Activated CD8-positive, alpha-beta T cell treated with anti-CD3 and anti-CD28 coated beads, Interleukin-2, amount 10 ng/mL, durations not matched to agents 7 days and 5 days (primary cell): Measurements from ENCODE around the gene SETD3. TPM values are rescaled to one million over a fixed set of nuclear protein-coding genes. Genes with fewer than 3 reads are reported as not detected.
A peak's percentile ranks its signal among the peaks of the same experiment; 100 is the strongest.

Source experiments
- ATAC-seq: fragments of 150-1000 bp; cut with Tn5 transposase; one replicate; pipeline ENCODE4 v1.10.0; 2021; ENCODE audit warnings: moderate library complexity
- CTCF ChIA-PET: fragments of 350-600 bp; sonication (Branson Sonifier 250); formaldehyde crosslinking; loops from one replicate; lab custom pipeline; 2021; ENCODE audit warnings: antibody characterized with exemption; lab: Charles Lee
- POLR2A ChIA-PET: fragments of 350-600 bp; sonication (Branson Sonifier 250); formaldehyde crosslinking; loops from one replicate; lab custom pipeline; 2021; ENCODE audit warnings: antibody characterized with exemption; lab: Charles Lee
- DNase-seq: peaks from one replicate; pipeline ENCODE4 v3.0.0-alpha.2; 2020
- H3K27ac Mint-ChIP-seq: one replicate; pipeline ENCODE4 v1.8.0; 2021; ENCODE audit warnings: mild to moderate bottlenecking, mixed read lengths
- H3K27me3 Mint-ChIP-seq: one replicate; pipeline ENCODE4 v1.8.0; 2021; ENCODE audit warnings: low read depth, mixed read lengths
- H3K36me3 Mint-ChIP-seq: one replicate; pipeline ENCODE4 v1.8.0; 2021; ENCODE audit warnings: low read depth, mixed read lengths
- H3K4me1 Mint-ChIP-seq: one replicate; pipeline ENCODE4 v1.8.0; 2021; ENCODE audit warnings: low read depth, mixed read lengths
- H3K4me3 Mint-ChIP-seq: one replicate; pipeline ENCODE4 v1.8.0; 2021; ENCODE audit warnings: mild to moderate bottlenecking, mixed read lengths
- H3K9me3 Mint-ChIP-seq: one replicate; pipeline ENCODE4 v1.8.0; 2022; ENCODE audit warnings: mixed read lengths; ENCODE audit not compliant: insufficient read depth
- total RNA-seq, 2 experiments: library from RNA; stranded (reverse); gene quantifications; one replicate each; pipeline ENCODE4 v1.2.3, GENCODE V29; 2021

Gene SETD3
- total RNA-seq, 2 experiments from 2014 or later: 65.2 to 66.0 TPM

- no peak overlapping the region for H3K4me3 Mint-ChIP-seq
- H3K36me3 Mint-ChIP-seq: no peaks in the 10 kb centered on the region
- H3K9me3 Mint-ChIP-seq: no peaks in the 10 kb centered on the region
- DNase-seq (no peak), ATAC-seq (no peak)
- CTCF ChIA-PET: no interaction called here
- no peak overlapping the region for H3K27ac Mint-ChIP-seq
- H3K4me1 Mint-ChIP-seq: peaks cover 8% of the 10 kb centered on the region
- POLR2A ChIA-PET: no interaction called here
- no peaks in the 10 kb centered on the region for H3K27me3 Mint-ChIP-seq
These were observed 41.4 kb upstream of the SETD3 start for GRCh38 chr14:99522025-99522401.

DNA sequence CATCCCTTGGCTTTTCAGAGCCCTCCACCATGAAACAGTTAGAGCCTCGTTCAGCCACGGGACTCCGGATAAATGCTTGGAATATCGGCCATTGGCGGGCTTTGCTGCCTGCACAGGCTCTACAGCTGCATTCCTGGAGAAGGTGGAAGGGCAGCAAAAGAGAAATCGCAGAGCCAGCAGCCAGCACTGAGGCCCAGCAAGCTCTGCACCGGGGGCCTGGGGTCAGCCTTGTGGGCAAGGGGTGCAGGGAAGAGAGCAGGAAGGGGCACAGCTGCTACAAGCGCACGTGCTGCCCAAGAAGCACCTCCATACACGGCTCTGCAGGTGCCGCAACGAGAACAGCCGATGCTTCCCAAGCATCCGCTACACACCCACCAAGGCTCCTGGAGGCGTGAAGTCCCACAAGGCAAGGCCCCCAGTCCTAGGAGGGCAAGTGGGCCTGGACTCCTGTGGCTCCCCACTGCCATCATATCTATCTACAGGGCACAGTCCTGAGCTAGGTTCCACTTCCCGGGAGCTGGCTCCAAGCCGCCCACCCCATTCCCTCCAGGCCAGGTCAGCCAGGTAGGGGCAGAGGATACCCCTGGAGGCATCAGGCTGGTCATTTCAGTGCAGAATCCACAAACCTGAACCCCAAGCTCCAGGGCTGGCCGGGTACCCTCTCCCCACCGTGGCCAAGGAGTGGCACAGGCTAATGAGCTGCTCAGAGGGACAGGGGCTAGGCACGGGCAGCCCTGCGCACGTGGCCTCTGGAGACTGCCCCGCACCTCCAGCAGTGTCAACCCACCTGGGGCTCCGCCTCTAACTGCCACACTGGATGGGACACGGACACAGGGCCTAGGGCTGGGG, 40.7 kb upstream of the SETD3 start:
- no peaks in the 10 kb centered on the region for H3K27me3 Mint-ChIP-seq
- ChIA-PET POLR2A (no interaction called here), CTCF (no interaction called here)
- no peak for ATAC-seq
- H3K9me3 Mint-ChIP-seq: no peaks in the 10 kb centered on the region
- no peaks in the 10 kb centered on the region for H3K36me3 Mint-ChIP-seq
- DNase-seq: no peak
- H3K4me3 Mint-ChIP-seq: no peak overlapping the region
- no peak overlapping the region for H3K27ac Mint-ChIP-seq
- H3K4me1 Mint-ChIP-seq: peaks cover 8% of the 10 kb centered on the region

- DNase-seq: no peak
- no peaks in the 10 kb centered on the region for H3K36me3 Mint-ChIP-seq
These were observed 40.0 kb upstream of the SETD3 start for GRCh38 chr14:99520571-99521081.

DNA sequence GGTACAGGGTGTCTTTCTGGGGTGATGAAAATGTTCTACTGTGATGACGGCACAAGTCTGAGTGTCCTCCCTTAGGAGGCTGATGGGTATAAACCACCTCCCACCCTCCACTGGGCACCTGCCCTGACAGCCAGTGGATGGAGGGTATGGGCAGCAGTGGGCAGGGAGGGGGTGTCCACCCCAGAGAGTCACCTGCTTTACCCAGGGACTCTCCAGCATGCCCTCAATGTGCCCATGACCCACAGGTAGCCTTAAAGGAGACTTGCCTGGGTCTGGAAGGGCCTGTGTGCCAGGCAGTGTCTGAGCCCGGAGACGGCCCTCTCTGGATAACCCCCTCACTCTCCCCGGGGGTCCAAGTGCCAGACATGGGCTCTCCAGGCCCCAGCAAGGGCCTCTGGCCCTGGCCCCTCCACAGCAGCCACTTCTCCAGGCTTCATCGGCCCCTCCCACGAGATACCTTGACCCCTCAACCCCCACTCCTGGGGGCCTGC, 39.3 kb upstream of the SETD3 start:
- ChIA-PET POLR2A (no interaction called here), CTCF (interaction anchor here (0.6 kb wide), 1 partner anchor 109 kb away, joined by 3 read pairs; no protein-coding TSS in a partner anchor)
- Mint-ChIP-seq H3K4me1 (peaks cover 3% of the 10 kb centered on the region), H3K4me3 (no peak overlapping the region), H3K27me3 (no peaks in the 10 kb centered on the region), H3K36me3 (no peaks in the 10 kb centered on the region), H3K27ac (no peak overlapping the region), H3K9me3 (no peaks in the 10 kb centered on the region)
- ATAC-seq (no peak), DNase-seq (no peak)

More at GRCh38 chr14:99520571-99521081, 40.0 kb upstream of the SETD3 start:
- ChIA-PET CTCF (no interaction called here), POLR2A (no interaction called here)
- Mint-ChIP-seq H3K27ac (no peak overlapping the region), H3K27me3 (no peaks in the 10 kb centered on the region), H3K9me3 (no peaks in the 10 kb centered on the region), H3K4me3 (no peak overlapping the region), H3K4me1 (peaks cover 8% of the 10 kb centered on the region)
- no peak for ATAC-seq

DNA sequence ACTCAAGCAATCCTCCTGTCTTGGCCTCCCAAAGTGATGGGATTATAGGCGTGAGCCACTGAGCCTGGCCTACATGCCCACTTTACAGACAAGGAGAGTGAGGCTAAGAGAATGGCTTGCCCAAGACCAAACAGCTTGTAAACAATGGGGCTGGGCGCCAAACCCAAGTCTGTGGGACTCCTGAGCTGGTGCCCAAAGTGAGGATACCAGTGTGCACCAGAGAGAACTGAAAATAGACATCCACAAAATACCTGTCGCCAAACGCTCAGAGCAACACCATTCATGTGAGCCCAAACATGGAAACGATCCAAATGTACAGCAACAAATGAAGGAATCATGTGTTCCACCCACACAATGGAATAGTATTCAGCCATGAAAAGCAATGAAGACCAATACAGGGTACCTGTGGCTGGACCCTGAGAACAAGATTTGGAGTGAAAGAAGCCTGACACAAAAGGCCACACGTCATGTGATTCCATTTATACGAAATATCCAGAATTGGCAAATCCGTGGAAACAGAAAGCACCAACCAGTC, 38.8 kb upstream of the SETD3 start:
- ChIA-PET POLR2A (no interaction called here), CTCF (interaction anchor here (0.6 kb wide), 1 partner anchor 109 kb away, joined by 3 read pairs; no protein-coding TSS in a partner anchor)
- H3K27me3 Mint-ChIP-seq: no peaks in the 10 kb centered on the region
- H3K27ac Mint-ChIP-seq: no peak overlapping the region
- DNase-seq (no peak), ATAC-seq (no peak)
- H3K36me3 Mint-ChIP-seq: no peaks in the 10 kb centered on the region
- H3K9me3 Mint-ChIP-seq: no peaks in the 10 kb centered on the region
- no peak overlapping the region for H3K4me3 Mint-ChIP-seq
- H3K4me1 Mint-ChIP-seq: no peaks in the 10 kb centered on the region

GRCh38 chr14:99518441-99519346, 38.0 kb upstream of the SETD3 start:
- no peak overlapping the region for H3K4me3 Mint-ChIP-seq
- H3K27ac Mint-ChIP-seq: no peak overlapping the region
- H3K9me3 Mint-ChIP-seq: no peaks in the 10 kb centered on the region
- H3K27me3 Mint-ChIP-seq: no peaks in the 10 kb centered on the region
- POLR2A ChIA-PET: no interaction called here
- DNase-seq: peak; percentile 85
- no peaks in the 10 kb centered on the region for H3K4me1 Mint-ChIP-seq
- CTCF ChIA-PET: interaction anchor here (1.0 to 1.2 kb wide), 3 partner anchors 10 to 110 kb away, joined by 3 read pairs; no protein-coding TSS in a partner anchor
- no peaks in the 10 kb centered on the region for H3K36me3 Mint-ChIP-seq
- ATAC-seq: peak; percentile 77

- ChIA-PET CTCF (interaction anchor here (0.9 to 1.2 kb wide), 4 partner anchors 11 to 111 kb away, joined by 3 read pairs; no protein-coding TSS in a partner anchor), POLR2A (no interaction called here)
- Mint-ChIP-seq H3K4me1 (no peaks in the 10 kb centered on the region), H3K27me3 (no peaks in the 10 kb centered on the region), H3K9me3 (no peaks in the 10 kb centered on the region), H3K4me3 (no peak overlapping the region), H3K27ac (no peak overlapping the region), H3K36me3 (no peaks in the 10 kb centered on the region)
- ATAC-seq (no peak), DNase-seq (no peak)
These were observed 37.2 kb upstream of the SETD3 start for GRCh38 chr14:99517643-99518381.

GRCh38 chr14:99516871-99517642, 36.4 kb upstream of the SETD3 start:
- Mint-ChIP-seq H3K4me3 (no peak overlapping the region), H3K36me3 (no peaks in the 10 kb centered on the region), H3K27me3 (no peaks in the 10 kb centered on the region), H3K27ac (no peak overlapping the region), H3K4me1 (no peaks in the 10 kb centered on the region), H3K9me3 (no peaks in the 10 kb centered on the region)
- no peak for DNase-seq
- no peak for ATAC-seq
- POLR2A ChIA-PET: no interaction called here
- CTCF ChIA-PET: interaction anchor here (0.8 to 1.2 kb wide), 7 partner anchors 11 to 112 kb away, joined by 3 read pairs; no protein-coding TSS in a partner anchor

DNA sequence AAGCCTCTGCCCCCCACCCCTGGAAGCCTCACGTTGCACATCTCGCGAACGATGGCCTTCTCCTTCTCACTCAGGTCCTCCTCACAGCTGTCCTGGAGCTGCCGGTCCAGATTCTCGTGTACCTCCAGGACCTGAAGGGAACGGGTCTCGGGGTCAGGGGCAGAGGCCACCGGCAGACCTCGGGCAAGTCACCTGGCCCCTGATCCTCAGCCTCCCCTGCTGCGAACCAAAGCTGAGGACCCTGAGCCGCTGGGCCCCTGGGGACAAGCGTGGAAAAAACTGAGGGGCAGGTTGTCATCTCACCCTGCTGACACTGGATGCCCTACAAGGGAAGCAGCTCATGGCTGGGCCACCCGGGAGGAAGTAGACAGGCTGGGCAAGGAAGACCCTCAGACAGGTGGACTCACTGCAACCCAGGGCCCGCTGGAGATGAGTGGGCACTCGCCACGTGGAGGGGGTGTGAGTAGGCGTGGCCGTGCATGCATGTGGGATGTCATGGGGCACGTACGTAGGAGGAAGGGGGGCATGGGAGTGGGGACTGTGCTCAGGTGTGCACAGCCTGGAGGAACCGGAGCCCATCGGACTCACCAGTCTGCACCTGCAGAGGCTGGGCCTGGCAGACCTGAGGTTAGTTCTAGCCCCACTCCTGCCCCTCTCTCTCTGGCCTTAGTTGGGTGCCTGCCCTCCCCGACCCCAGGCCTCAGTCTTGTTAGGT, 35.7 kb upstream of the SETD3 start:
- ChIA-PET CTCF (interaction anchor here (0.8 to 1.2 kb wide), 3 partner anchors 12 to 112 kb away, joined by 3 read pairs; no protein-coding TSS in a partner anchor), POLR2A (no interaction called here)
- Mint-ChIP-seq H3K4me3 (no peak overlapping the region), H3K4me1 (no peaks in the 10 kb centered on the region), H3K27ac (no peak overlapping the region), H3K27me3 (no peaks in the 10 kb centered on the region), H3K36me3 (no peaks in the 10 kb centered on the region), H3K9me3 (no peaks in the 10 kb centered on the region)
- DNase-seq (no peak), ATAC-seq (no peak)
